ENCODE results near the gene PDS5B. TPM values are rescaled to one million over a fixed set of nuclear protein-coding genes. Genes with fewer than 3 reads are reported as not detected.
"Not testable (repeated sequence)": the region's sequence is repeated elsewhere in the genome, so short reads cannot be mapped to it uniquely, and the experiment has no call there.

Gene PDS5B, protein sequence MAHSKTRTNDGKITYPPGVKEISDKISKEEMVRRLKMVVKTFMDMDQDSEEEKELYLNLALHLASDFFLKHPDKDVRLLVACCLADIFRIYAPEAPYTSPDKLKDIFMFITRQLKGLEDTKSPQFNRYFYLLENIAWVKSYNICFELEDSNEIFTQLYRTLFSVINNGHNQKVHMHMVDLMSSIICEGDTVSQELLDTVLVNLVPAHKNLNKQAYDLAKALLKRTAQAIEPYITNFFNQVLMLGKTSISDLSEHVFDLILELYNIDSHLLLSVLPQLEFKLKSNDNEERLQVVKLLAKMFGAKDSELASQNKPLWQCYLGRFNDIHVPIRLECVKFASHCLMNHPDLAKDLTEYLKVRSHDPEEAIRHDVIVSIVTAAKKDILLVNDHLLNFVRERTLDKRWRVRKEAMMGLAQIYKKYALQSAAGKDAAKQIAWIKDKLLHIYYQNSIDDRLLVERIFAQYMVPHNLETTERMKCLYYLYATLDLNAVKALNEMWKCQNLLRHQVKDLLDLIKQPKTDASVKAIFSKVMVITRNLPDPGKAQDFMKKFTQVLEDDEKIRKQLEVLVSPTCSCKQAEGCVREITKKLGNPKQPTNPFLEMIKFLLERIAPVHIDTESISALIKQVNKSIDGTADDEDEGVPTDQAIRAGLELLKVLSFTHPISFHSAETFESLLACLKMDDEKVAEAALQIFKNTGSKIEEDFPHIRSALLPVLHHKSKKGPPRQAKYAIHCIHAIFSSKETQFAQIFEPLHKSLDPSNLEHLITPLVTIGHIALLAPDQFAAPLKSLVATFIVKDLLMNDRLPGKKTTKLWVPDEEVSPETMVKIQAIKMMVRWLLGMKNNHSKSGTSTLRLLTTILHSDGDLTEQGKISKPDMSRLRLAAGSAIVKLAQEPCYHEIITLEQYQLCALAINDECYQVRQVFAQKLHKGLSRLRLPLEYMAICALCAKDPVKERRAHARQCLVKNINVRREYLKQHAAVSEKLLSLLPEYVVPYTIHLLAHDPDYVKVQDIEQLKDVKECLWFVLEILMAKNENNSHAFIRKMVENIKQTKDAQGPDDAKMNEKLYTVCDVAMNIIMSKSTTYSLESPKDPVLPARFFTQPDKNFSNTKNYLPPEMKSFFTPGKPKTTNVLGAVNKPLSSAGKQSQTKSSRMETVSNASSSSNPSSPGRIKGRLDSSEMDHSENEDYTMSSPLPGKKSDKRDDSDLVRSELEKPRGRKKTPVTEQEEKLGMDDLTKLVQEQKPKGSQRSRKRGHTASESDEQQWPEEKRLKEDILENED (N-terminal part only)
- 10 to 100 TPM; 57.6 to 64.6 TPM for total RNA-seq

DNA sequence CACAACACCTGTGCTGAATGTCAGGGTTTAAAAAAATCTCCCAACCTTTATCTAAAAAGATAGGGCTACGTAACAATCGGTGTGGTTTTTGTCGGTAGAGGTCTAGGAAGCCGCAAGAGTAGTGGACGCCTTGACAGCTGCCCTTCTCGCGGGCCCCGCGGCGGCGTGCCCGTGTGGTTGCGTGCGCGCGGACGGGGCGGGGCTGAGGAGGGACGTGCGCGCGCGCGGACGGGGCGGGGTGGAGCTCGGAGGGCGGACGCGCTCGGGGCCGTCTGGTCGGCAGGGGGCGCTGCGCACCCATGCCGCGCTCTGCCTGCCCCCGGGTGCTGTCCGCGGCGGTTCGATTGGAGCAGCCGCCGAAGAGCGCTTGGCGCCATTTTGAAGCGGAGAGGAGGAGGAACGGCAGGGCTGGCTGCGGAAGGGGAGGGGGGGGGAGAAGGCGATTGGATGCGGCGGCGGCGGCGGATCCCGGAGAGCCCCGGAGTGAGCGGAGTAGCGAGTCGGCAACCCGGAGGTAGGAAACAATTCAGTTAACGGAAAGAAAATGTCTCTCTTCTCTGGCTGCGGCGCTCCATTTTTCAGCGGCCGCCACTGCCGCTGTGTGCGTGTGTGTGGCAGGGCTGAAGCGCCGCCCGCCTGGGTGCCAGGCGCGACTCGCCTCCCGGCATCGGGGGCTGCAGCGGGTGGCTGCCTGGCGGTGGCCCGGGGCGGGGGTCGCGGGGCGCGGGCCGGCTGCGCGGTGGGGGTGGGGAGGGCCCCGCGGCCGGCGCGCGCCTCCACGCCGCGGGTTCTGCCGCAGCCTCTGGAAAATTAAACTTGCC is at the start of gene PDS5B:
TSS of gene PDS5B (plus strand) at position 373 of the 821 bp plus-strand sequence. CDS start 62,321 bp downstream, outside the sequence.
- CTCF ChIA-PET, result interaction anchor here (0.6 to 1.7 kb wide), 29 partner anchors 14 to 1200 kb away, joined by 3 to 29 read pairs (median 4); partner anchors contain the start of genes BRCA2, KL and ZAR1L
- DNase-seq (peak; percentile 96), ATAC-seq (peak; percentile 93)
- Mint-ChIP-seq H3K4me1 (peaks cover 39% of the 10 kb centered on the region), H3K36me3 (peaks cover 6% of the 10 kb centered on the region), H3K9me3 (ENCODE audit: low read depth) (no peaks in the 10 kb centered on the region), H3K27ac (peak within 1 kb of the TSS; percentile 94), H3K4me3 (peak within 1 kb of the TSS; percentile 96), H3K27me3 (peaks cover 7% of the 10 kb centered on the region)

DNA sequence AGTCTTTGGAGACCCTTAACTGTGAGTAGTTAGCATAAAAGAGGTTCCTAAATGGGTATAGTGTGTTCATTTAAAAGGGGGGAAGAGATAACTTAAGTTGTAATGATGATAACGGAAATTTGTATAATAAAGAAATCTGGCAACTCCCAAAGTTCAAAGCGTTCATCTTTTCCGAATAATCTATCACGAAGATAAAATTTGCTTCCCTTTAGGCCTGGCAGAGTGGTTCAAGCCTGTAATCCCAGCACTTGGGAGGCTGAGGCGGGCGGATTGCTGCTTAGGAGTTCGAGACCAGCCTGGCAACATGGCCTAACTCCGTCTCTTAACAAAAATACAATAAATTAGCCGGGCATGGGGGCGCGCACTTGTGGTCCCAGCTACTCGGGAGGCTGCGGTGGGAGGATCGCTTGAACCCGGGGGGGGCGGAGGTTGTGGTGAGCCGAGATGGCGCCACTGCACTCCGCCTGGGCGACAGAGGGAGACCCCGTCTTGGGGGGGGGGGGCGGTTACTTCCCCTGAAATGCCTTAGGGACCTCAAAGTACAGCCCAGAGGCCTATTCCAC is 48.6 kb upstream of the PDS5B start:
- peaks cover 40% of the 10 kb centered on the region for H3K36me3 Mint-ChIP-seq
- no peaks in the 10 kb centered on the region for H3K9me3 Mint-ChIP-seq (ENCODE audit: low read depth)
- DNase-seq, result peak; percentile 71
- CTCF ChIA-PET, result interaction anchor here (0.9 to 1.9 kb wide), 5 partner anchors 43 to 110 kb away, joined by 3 to 6 read pairs (median 4); partner anchors contain the start of genes N4BP2L1 and PDS5B
- peaks cover 4% of the 10 kb centered on the region for H3K27me3 Mint-ChIP-seq
- ATAC-seq, result no peak
- peak overlapping the region; percentile 91 for H3K4me3 Mint-ChIP-seq
- peaks cover 51% of the 10 kb centered on the region for H3K4me1 Mint-ChIP-seq
- H3K27ac Mint-ChIP-seq, result peak overlapping the region; percentile 98

DNA sequence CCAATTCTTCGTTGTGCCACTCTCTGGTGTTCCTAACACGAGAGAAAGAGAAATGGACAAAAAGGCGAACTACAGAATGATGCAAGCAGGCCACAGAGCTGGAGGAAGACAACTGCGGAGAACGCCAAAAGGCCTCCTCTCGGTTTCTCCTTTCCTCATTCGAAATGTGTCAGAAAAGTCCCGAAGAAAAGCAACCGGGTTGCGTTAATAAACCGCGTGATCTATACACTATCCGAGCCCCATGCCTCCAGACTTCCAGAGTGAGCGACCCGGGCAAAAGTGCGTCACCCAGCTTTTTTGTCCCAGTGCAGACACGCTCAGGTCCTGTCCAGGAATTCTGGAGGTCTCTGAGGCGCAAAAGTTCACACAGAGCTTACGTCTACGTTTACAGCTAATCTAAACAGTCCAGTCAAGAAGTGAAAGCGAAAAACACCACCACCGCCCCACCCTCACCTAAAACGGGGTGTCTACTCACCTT is 48.1 kb upstream of the PDS5B start:
- Mint-ChIP-seq H3K4me3 (peak overlapping the region; percentile 91), H3K27me3 (peaks cover 4% of the 10 kb centered on the region), H3K27ac (peak overlapping the region; percentile 98), H3K9me3 (ENCODE audit: low read depth) (no peaks in the 10 kb centered on the region), H3K36me3 (peaks cover 38% of the 10 kb centered on the region), H3K4me1 (peaks cover 47% of the 10 kb centered on the region)
- DNase-seq (peak; percentile 88), ATAC-seq (peak; percentile 90)
- CTCF ChIA-PET, result interaction anchor here (0.9 to 1.9 kb wide), 6 partner anchors 8 to 110 kb away, joined by 3 to 6 read pairs (median 5); partner anchors contain the start of genes N4BP2L1 and PDS5B

DNA sequence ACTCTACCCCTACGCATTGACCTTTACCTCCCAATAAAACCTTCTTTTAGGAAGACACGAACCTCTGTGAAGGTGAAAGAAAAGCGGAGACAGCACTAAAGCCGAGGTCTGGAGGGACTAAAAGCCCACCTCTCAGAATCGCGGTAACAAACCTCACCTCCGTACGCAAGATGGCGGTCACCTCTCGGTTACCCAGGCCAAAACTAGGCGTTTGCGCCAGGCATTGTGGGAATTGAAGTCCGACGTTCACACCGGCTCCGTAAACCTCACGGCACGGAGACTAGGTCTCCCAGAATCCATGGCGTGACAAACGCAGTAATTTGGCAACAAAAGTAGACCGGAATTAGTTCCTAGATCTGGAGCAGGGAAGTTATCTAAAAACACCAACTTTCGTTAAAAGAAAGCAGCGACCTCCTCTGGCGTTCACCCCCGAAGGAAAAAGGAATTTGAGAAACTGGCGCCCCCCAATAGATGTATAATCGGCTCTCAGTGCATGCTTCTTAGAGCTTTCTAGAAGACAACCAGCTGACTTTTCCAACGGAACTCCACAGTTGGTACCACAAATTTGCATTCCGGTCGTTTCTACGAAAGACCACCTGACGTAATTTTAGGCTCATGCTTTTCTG is 47.5 kb upstream of the PDS5B start, which contains the start of gene N4BP2L2:
TSS of gene N4BP2L2 (minus strand) at position 175 of the 626 bp plus-strand sequence. CDS start 1,768 bp downstream, outside the sequence.
- Mint-ChIP-seq H3K27me3 (peaks cover 4% of the 10 kb centered on the region), H3K4me1 (peaks cover 42% of the 10 kb centered on the region), H3K36me3 (peaks cover 34% of the 10 kb centered on the region), H3K9me3 (ENCODE audit: low read depth) (no peaks in the 10 kb centered on the region), H3K27ac (peak within 1 kb of the TSS; percentile 98), H3K4me3 (peak within 1 kb of the TSS; percentile 91)
- peak; percentile 96 for DNase-seq
- peak; percentile 96 for ATAC-seq
- CTCF ChIA-PET, result interaction anchor here (0.7 to 1.9 kb wide), 9 partner anchors 8 to 293 kb away, joined by 3 to 6 read pairs (median 4); partner anchors contain the start of genes N4BP2L1 and PDS5B

DNA sequence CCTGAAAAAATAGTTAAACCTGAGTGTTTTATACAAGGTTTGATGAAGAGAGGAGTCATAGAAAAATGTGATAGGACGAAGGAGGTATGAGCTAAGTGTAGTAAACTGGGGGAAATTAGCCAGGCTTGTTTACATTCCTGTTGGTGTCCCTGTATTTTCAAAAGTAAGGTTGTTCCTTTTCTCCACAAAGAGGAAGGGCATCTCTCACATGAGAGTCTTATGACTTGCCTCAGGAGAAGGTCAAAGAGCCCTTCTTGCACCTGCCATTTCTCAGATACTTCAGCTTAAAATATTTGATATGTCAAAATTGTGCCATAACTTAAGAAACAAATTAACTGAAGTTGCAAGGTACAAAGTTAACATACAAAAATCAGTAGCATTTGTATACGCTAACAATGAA is 44.0 kb upstream of the PDS5B start:
- CTCF ChIA-PET, result interaction anchor here (0.6 to 1.0 kb wide), 2 partner anchors 39 to 75 kb away, joined by 3 read pairs; no protein-coding TSS in a partner anchor
- no peaks in the 10 kb centered on the region for H3K9me3 Mint-ChIP-seq (ENCODE audit: low read depth)
- H3K4me3 Mint-ChIP-seq, result no peak overlapping the region
- no peak for ATAC-seq
- H3K36me3 Mint-ChIP-seq, result peaks cover 8% of the 10 kb centered on the region
- peaks cover 4% of the 10 kb centered on the region for H3K27me3 Mint-ChIP-seq
- peaks cover 12% of the 10 kb centered on the region for H3K4me1 Mint-ChIP-seq
- DNase-seq, result no peak
- H3K27ac Mint-ChIP-seq, result no peak overlapping the region

DNA sequence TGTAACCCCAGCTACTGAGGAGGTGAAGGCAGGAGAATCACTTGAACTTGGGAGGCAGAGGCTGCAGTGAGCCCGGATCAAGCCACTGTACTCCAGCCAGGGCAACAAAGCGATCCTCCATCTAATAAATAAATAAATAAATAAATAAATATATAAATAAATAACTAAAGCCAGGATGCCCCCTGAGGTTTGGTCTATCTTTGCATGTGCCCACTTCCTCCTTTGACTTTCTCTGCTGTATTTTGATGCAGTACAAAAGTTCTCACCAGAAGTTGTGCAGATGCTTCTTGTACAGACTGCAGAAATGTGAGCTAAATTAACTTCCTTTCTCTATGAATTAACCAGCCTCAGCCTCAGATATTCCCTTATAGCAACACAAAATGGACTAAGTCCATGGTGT is 41.2 kb upstream of the PDS5B start:
- Mint-ChIP-seq H3K36me3 (no peaks in the 10 kb centered on the region), H3K9me3 (ENCODE audit: low read depth) (no peaks in the 10 kb centered on the region), H3K27me3 (peaks cover 4% of the 10 kb centered on the region), H3K4me3 (no peak overlapping the region), H3K27ac (no peak overlapping the region), H3K4me1 (no peaks in the 10 kb centered on the region)
- DNase-seq, result no peak
- ATAC-seq, result no peak
- CTCF ChIA-PET, result no interaction called here

DNA sequence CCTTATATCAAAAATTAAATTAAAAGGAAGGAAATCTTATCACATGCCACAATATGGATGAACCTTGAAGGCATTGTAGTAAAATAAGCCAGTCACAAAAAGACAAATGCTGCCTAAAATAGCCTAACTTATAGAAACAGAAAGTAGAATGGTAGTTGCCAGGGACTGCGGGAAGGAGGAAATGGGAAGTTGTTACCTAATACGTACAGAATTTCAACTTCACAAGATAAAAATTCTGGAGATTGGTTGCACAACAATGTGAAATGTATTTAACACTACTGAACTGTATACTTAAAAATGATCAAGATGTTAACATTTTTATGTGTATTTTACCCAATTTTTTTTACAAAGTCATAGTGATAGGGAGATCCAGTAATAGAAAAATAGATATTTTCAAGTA is 37.4 kb upstream of the PDS5B start:
- H3K4me3 Mint-ChIP-seq, result no peak overlapping the region
- CTCF ChIA-PET, result no interaction called here
- no peaks in the 10 kb centered on the region for H3K4me1 Mint-ChIP-seq
- H3K9me3 Mint-ChIP-seq (ENCODE audit: low read depth), result peaks cover 3% of the 10 kb centered on the region
- DNase-seq (no peak), ATAC-seq (no peak)
- H3K36me3 Mint-ChIP-seq, result peaks cover 2% of the 10 kb centered on the region
- no peak overlapping the region for H3K27ac Mint-ChIP-seq
- H3K27me3 Mint-ChIP-seq, result peaks cover 2% of the 10 kb centered on the region

DNA sequence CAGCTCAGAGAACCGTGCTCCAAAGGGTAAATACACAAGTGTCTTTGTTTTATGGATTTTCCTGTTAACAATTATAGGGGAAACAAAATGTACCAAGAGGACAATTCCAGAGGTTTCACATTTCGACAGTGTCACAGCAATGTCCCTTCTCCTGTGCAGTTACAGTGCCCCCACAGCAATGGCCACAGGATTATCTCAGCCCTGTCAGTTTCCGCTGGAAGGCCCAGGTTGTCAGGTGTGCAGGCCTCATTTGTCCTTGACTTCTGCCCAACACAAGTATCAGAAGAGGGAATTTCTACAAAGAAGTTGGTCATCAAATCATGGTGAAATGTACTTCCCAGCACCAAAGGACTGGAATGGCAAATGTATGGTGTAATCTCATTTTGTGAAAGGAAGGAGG is 36.5 kb upstream of the PDS5B start:
- Mint-ChIP-seq H3K4me1 (no peaks in the 10 kb centered on the region), H3K4me3 (no peak overlapping the region), H3K9me3 (ENCODE audit: low read depth) (peaks cover 3% of the 10 kb centered on the region), H3K27me3 (peaks cover 2% of the 10 kb centered on the region), H3K36me3 (peaks cover 2% of the 10 kb centered on the region), H3K27ac (no peak overlapping the region)
- no peak for DNase-seq
- no peak for ATAC-seq
- CTCF ChIA-PET, result no interaction called here

DNA sequence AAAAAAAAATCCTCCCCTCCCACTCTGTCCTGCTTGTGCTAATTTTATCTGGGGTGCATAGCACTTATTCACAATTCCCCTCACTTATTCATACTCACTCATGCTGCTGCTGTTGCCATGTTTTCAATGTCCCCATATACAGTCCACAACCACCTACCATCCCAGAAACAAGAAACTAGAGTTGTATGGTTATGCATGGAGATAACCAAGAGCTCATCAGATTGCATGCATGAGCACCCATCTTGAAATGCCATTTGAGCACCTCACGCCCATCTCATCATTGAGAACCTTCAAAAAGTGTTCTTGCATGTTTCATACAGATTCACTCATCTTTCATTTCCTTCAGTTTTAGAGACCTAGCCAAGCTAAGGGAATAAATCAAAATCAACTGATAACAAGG is 32.5 kb upstream of the PDS5B start:
- ATAC-seq (no peak), DNase-seq (no peak)
- Mint-ChIP-seq H3K4me3 (no peak overlapping the region), H3K9me3 (ENCODE audit: low read depth) (peaks cover 3% of the 10 kb centered on the region), H3K36me3 (peaks cover 2% of the 10 kb centered on the region), H3K27ac (no peak overlapping the region), H3K27me3 (peaks cover 2% of the 10 kb centered on the region), H3K4me1 (no peaks in the 10 kb centered on the region)
- CTCF ChIA-PET, result interaction anchor here (1.1 to 1.4 kb wide), 2 partner anchors 27 to 97 kb away, joined by 3 read pairs; no protein-coding TSS in a partner anchor

DNA sequence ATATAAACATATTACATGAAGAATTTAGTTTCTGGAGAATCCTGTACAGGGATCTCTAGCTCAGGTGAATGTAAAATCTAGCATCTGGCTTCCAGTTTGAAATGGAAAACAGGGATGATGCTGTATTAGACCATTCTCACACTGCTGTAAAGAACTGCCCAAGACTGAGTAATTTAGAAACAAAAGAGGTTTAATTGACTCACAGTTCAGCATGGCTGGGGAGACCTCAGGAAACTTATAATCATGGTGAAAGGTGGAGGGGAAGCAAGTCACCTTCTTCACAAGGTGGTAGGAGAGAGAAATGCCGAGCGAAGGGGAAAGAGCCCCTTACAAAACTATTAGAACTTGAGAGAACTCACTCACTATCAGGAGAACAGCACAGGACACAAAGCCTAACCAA is 30.6 kb upstream of the PDS5B start:
- Mint-ChIP-seq H3K4me3 (no peak overlapping the region), H3K27ac (no peak overlapping the region), H3K36me3 (peaks cover 2% of the 10 kb centered on the region), H3K27me3 (peaks cover 2% of the 10 kb centered on the region), H3K4me1 (no peaks in the 10 kb centered on the region), H3K9me3 (ENCODE audit: low read depth) (peaks cover 5% of the 10 kb centered on the region)
- ATAC-seq (no peak), DNase-seq (no peak)
- CTCF ChIA-PET, result no interaction called here

DNA sequence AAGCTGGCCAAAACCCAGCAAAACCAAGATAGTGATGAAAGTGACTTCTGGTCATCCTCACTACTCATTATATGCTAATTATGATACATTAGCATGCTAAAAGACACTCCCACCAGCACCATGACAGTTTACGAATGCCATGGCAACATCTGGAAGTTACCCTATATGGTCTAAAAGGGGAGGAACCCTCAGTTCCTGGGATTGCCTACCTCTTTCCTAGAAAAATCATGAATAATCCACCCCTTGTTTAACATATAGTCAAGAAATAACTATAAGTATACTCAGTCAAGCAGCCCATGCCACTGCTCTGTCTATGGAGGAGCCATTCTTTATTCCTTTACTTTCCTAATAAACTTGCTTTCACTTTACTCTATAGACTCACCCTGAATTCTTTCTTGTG is 25.4 kb upstream of the PDS5B start:
- H3K4me3 Mint-ChIP-seq; H3K27ac Mint-ChIP-seq; ATAC-seq; H3K27me3 Mint-ChIP-seq; H3K36me3 Mint-ChIP-seq; H3K9me3 Mint-ChIP-seq (ENCODE audit: low read depth); DNase-seq; H3K4me1 Mint-ChIP-seq: not testable (repeated sequence)
- CTCF ChIA-PET, result interaction anchor here (1.2 kb wide), 1 partner anchor 10 kb away, joined by 3 read pairs; no protein-coding TSS in a partner anchor

All from activated CD8-positive, alpha-beta memory T cell treated with anti-CD3 and anti-CD28 coated beads, Interleukin-2, amount 10 ng/mL, durations not matched to agents 7 days and 5 days (primary cell).